NCI-H1105 (cell line): ENCODE measurements around the gene ZNF764.
"Not testable (repeated sequence)": the region's sequence is repeated elsewhere in the genome, so short reads cannot be mapped to it uniquely, and the experiment has no call there.

Source experiments
- DNase-seq: peaks from one replicate; lab custom pipeline; 2025; lab: John Stamatoyannopoulos, UW

Gene ZNF764

GRCh38 chr16:30527635-30528178 is 30.5 kb downstream of the ZNF764 start:
- DNase-seq, result no peak

- peak; percentile 98 for DNase-seq
Observed at GRCh38 chr16:30526823-30527634, 31.1 kb downstream of the ZNF764 start.

GRCh38 chr16:30526137-30526822 is 31.9 kb downstream of the ZNF764 start, which contains the start of gene ZNF768:
TSS of gene ZNF768 (minus strand) at chr16:30526566. CDS start at chr16:30526413, 153 bp downstream.
- no peak for DNase-seq

GRCh38 chr16:30525844-30526136 is 32.4 kb downstream of the ZNF764 start:
- no peak for DNase-seq

- DNase-seq, result no peak
Observed at GRCh38 chr16:30524575-30525568, 33.3 kb downstream of the ZNF764 start.

- no peak for DNase-seq
Observed at GRCh38 chr16:30523768-30524574, 34.2 kb downstream of the ZNF764 start.

- DNase-seq, result not testable (repeated sequence)
Observed at GRCh38 chr16:30522702-30523463, 35.3 kb downstream of the ZNF764 start.

GRCh38 chr16:30521873-30522641 is 36.1 kb downstream of the ZNF764 start:
- DNase-seq, result no peak

GRCh38 chr16:30521476-30521872 is 36.7 kb downstream of the ZNF764 start:
- DNase-seq, result no peak

- DNase-seq, result no peak
Observed at GRCh38 chr16:30519120-30520049, 38.8 kb downstream of the ZNF764 start.

- no peak for DNase-seq
Observed at GRCh38 chr16:30518552-30518951, 39.6 kb downstream of the ZNF764 start.

GRCh38 chr16:30515275-30515674 is 42.9 kb downstream of the ZNF764 start:
- no peak for DNase-seq

GRCh38 chr16:30511509-30511908 is 46.7 kb downstream of the ZNF764 start:
- DNase-seq, result no peak

- no peak for DNase-seq
Observed at GRCh38 chr16:30510376-30510938, 47.7 kb downstream of the ZNF764 start.

GRCh38 chr16:30509081-30509765 is 49.0 kb downstream of the ZNF764 start:
- DNase-seq, result no peak
